ENCODE measurements around the gene AREL1.
"Not testable (repeated sequence)": the region's sequence is repeated elsewhere in the genome, so short reads cannot be mapped to it uniquely, and the experiment has no call there.

The AREL1 gene, protein sequence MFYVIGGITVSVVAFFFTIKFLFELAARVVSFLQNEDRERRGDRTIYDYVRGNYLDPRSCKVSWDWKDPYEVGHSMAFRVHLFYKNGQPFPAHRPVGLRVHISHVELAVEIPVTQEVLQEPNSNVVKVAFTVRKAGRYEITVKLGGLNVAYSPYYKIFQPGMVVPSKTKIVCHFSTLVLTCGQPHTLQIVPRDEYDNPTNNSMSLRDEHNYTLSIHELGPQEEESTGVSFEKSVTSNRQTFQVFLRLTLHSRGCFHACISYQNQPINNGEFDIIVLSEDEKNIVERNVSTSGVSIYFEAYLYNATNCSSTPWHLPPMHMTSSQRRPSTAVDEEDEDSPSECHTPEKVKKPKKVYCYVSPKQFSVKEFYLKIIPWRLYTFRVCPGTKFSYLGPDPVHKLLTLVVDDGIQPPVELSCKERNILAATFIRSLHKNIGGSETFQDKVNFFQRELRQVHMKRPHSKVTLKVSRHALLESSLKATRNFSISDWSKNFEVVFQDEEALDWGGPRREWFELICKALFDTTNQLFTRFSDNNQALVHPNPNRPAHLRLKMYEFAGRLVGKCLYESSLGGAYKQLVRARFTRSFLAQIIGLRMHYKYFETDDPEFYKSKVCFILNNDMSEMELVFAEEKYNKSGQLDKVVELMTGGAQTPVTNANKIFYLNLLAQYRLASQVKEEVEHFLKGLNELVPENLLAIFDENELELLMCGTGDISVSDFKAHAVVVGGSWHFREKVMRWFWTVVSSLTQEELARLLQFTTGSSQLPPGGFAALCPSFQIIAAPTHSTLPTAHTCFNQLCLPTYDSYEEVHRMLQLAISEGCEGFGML

DNA sequence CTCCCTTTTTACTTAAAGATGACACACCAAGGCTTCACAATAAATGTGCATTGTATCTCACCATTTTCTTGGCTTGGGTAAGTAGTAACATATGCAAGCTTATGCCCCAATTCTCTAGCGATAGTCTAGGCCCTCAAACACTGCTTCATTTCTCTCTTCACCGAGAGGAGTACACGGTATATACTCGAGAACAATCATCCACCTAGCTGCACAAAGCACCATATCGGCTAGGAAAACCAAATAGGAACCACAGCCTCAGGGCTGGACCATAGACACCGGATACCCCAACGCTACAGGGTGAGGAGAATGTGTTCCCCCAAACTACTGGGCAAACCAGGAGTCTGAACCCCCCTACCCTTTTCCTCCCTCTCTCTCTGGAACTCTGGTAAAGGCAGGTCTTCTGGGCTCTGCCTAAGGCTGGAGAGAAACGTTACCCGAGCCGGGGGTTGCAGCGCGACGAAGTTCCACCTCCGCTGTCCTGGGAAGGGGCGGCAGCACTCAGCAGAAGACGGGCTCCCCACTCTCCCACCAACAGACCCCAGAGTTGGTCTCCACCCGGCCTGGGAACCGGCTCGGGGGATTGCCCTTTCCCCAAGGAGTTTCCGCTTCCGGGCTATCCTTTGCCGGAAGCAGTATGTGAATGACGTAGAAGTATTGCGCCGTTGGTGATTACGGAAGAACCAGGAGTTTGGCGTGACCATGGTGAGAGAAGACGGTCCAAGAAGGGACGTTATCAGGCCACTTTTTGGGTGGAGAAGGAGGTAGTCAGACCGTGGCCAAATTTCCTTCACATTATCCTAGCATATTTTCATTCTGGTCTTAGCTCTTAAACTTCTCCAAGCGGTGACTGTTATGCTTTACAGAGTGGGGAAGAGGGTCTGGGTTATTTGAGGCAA lies at the start of gene AREL1, which contains the start of gene FCF1:
AREL1 (minus strand) TSS at position 582 of the 896 bp plus-strand sequence. CDS start 27,465 bp downstream, outside the sequence.
FCF1 (plus strand) TSS at position 646 of the 896 bp plus-strand sequence; CDS start at position 700, 54 bp downstream.
- DNase-seq = no peak

DNA sequence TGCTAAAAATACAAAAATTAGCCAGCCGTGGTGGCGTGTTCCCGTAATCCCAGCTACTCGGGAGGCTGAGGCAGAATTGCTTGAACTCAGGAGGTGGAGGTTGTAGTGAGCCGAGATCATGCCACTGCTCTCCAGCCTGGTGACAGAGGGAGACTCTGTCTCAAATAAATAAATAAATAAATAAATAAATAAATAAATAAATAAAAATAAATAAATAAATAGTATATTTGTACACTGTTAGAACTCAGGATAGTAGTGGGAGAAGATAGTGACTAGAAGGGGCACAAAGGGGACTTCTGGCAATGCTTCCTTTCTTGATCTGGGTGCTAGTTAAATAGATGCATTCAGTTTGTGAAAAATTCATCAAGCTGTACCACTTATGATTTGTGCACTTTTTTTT lies 45.6 kb upstream of the AREL1 start:
- DNase-seq = not testable (repeated sequence)

DNA sequence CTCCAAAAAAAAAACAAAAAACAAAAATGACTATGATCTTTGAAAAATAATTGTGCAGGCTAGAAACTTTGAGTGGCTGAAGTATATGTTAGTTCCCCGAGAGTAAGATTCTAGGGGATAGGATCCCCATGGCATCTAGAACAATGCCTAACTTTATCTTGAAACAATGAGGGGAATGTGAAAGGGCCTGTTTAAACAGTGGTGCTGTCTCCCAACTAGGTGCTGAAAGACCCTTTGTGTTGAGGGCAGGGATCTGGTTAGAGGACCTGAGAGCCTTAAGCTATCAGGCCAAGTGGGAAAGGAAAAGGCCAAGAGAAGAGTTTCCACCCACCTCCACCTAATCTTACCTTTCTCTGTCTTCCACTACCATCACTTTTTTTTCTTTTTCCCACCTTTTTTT lies 43.4 kb upstream of the AREL1 start:
- DNase-seq = no peak

DNA sequence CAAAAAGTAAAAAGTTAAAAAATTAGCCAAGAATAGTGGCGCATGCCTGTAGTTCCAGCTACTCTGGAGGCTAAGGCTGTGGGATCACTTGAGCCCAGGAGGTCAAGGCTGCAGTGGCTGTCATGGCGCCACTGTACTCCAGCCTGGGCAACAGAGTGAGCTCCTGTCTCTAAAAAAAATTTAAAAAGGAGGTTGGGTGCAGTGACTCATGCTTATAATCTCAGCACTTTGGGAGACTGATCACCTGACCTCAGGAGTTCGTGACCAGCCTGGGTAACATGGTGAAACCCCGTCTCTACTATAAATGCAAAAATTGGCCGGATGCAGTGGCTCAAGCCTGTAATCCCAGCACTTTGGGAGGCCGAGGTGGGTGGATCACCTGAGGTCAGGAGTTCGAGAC lies 42.0 kb upstream of the AREL1 start:
- no peak for DNase-seq

DNA sequence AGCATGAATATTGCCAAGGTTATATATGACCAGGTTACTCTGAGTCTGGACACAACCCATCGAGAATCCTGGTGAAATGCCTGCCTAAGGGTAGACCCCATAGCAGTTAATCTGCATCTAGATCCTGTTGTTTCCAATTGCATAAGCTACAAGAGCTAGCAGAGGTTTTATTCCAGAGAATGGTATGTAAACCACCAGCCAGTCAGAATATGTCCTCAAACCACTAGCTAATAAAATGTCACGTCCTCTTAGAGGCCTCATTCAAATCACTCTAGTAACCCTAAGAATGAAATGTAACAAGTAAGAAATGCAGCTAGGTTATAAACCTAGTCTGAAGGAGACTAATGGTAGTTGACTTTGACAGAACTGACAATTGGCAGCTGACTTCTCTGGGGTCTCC lies 41.3 kb upstream of the AREL1 start:
- no peak for DNase-seq

DNA sequence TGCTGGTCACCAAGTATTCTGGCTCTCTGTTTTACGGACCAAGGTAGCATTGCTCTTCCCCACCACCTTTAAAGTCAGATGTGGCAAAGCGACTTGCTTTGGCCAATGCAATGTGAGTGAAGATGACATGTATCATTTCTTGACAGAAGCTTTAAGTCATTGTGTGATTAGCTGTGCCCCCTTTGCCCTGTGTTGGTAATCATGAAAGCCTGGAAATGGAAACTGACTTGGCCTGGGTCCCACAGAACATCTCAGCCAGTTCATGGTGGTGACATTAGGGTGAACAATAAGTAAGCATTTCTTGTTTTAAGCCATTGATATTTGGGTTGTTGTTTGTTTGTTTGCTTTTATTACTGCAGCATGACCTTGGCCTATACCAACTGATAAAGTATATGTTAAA lies 34.4 kb upstream of the AREL1 start:
- no peak for DNase-seq

DNA sequence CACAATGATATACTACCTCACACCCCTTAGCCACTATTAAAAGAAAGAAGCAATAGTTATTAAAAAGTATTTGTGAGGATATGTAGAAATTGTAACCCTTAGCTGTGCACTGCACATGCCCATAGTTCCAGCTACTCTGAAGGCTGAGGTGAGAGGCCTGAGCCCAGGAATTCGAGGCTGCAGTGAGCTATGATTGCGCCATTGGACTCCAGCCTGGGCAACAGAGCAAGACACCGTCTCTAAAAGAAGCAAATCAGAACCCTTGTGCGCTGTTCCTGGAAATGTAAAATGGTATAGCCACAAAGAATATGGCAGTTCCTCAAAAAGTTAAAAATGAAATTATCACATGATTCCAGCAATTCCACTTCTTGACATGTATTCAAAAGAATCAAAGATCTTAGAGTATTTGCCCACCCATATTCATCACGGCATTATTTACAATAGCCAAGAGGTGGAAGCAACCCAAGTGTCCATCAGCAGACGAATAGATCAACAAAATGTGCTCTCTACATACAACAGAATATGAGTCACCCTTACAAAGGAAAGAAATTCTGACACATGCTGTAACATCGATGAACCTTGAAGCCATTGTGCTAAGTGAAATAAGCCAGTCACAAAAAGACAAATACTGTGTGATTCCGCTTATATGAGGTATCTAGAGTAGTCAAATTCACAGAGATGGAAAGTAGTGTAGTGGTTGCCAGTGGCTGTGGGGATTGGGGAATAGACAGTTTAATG lies 26.6 kb upstream of the AREL1 start:
- DNase-seq = no peak

DNA sequence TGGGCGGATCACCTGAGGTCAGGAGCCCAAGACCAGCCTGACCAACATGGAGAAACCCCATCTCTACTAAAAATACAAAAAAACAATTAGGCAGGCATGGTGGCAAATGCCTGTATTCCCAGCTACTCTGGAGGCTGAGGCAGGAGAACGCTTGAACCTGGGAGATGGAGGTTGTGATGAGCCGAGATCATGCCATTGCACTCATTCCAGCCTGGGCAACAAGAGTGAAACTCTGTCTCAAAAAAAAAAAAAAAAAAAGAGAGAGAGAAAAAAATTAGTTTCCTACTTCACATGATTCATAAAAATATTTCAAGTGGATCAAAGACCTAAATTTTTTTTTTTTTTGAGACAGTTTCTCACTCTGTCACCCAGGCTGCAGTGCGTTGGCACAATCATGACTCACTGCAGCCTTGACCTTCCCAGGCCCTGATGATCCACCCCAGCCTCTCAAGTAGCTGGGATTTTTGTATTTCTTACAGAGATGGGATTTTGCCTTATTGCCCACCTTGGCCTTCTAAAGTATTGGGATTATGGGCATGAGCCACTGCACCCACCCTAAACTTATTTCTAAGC lies 25.0 kb upstream of the AREL1 start:
- no peak for DNase-seq

DNA sequence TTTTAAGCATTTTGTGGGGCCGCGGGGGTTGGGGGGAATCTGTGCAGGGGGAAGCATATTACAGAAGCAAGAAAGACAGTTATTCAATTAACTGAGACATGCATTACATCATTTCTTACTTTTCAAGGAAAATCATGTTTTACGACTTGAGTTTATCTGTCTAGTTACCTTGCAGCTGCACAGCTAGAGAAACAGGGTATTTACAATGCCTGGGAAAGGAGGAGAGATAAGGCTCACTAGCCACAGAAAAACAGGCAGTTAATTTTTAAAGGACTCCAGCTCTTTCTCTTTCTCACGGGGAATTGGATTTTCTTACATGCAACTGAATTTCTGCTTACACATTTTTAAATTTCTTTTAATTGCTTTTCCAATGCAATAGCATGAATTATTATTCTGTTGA lies 22.2 kb upstream of the AREL1 start:
- no peak for DNase-seq

DNA sequence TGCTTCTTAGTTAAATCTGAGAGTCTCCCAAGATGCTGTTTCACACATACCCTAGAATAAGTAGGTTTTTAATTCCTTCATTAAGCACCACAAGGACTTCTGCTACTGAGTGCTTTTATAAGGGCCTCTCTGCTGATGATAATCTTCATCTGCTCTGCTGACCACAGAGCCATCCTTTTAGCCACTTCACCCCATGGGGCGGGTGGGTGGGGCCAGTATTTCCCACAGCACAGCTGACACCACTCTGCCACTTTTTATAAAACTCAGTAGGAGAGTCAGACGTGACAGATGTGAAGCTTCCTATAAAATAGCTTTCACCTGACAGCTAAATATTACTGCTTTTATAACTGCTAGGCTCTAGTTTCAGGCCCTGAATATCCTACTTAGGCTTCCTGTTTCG lies 20.3 kb upstream of the AREL1 start:
- no peak for DNase-seq

DNA sequence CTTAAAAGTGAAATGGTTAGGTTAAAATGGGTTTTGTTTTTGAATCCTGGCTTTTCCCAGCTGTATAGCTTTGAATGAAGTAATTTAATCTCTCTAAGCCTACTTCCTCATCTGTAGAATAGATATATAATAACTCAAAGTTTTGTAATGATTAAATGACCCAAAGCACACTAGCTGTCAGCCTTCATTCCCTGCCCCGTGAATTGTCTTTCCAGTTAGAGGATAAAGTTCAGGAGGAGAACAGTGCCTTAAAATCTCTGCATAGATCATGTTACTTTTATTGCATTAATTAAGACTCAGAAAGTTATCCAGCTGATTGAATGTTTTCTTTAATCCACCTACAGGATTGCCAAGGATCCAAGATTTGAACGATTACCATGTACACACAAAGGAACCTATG lies 19.5 kb upstream of the AREL1 start:
- DNase-seq = no peak

DNA sequence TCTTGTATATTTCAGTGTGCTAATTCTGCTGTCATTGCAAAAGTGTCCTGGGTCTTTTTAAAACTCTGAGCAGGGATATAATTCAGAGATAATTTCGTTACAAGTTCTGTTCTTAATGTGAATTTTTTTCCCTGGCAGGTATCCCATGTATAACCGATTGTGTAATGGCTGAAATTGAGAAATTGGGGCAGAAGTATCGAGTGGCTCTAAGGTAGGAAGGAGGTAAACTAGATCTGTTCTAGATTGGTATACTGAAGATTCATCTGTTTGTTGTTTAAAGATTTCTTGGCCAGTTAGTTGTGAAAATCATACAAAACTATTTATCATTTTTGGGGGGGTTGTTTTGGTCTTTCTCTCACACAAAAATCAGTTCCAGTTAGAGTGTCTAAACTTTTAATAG lies 10.3 kb upstream of the AREL1 start:
- no peak for DNase-seq

DNA sequence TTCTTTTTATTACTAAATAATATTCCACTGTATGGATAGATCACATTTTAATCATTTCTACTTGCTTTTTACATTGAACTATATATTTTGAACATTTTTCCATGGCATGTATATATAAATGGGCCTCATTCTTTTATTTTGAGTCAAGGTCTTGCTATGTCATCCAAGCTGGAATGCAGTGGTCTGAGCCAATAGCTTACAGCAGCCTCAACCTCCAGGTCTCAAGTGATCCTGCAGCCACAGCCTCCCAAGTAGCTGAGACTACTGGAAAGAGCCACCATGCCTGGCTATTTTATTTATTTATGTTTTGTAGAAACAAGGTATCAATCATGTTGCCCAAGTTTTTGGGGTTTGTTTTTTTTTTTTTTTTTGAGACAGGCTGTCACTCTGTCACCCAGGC lies 7.6 kb upstream of the AREL1 start:
- DNase-seq = no peak

DNA sequence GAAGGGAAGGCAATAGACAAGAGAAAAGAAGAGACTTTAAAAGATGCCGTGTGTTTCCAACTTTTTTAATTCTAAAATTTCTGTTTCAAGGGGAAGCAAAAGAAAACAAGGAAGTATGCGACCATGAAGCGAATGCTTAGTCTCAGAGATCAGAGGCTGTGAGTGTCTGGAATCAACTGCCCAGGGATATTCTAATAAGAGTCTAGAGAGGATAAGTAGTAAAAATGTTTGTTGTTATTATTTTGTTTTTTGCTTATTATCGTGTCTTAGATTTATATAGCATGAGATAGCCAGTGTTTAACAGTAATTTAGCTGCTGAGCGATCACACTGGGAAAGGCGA lies 485 bp upstream of the AREL1 start:
- no peak for DNase-seq

DNA sequence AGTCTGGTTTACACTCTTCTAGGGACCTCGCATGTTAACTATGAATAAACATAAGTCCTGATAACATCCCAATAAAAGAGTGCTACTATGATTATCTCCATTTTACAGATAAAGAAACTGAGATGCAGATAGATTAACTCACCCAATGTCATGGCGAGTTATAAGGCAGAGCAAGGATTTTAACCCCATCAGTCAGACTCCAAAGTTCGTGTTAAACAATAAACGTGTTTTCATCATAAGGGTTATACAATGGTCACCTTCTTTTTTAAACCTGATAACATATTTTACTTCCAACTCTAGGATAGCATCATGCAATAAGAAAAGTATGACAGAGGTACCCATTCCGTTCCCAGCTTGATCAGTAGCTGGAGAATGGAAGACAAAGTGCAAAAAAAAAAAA lies 1.2 kb downstream of the AREL1 start:
- no peak for DNase-seq

DNA sequence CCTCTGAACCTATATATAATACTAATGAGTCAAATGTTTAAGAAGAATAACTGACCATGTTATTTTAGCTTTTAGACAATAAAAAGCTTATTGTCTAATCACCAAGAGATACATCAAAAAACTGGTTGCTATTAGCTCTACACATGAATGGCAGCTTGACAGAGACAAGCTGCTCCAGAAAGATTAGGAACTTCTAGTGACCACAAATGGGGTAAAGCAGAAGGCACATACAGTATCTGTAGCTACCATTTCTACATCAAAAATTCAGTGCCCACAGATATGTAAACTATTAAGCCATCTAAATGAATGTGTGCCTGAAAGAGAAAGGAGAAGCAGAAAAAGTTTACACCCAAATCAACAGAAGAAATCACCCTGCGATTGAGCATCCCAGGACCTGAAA lies 2.4 kb downstream of the AREL1 start:
- DNase-seq = no peak

DNA sequence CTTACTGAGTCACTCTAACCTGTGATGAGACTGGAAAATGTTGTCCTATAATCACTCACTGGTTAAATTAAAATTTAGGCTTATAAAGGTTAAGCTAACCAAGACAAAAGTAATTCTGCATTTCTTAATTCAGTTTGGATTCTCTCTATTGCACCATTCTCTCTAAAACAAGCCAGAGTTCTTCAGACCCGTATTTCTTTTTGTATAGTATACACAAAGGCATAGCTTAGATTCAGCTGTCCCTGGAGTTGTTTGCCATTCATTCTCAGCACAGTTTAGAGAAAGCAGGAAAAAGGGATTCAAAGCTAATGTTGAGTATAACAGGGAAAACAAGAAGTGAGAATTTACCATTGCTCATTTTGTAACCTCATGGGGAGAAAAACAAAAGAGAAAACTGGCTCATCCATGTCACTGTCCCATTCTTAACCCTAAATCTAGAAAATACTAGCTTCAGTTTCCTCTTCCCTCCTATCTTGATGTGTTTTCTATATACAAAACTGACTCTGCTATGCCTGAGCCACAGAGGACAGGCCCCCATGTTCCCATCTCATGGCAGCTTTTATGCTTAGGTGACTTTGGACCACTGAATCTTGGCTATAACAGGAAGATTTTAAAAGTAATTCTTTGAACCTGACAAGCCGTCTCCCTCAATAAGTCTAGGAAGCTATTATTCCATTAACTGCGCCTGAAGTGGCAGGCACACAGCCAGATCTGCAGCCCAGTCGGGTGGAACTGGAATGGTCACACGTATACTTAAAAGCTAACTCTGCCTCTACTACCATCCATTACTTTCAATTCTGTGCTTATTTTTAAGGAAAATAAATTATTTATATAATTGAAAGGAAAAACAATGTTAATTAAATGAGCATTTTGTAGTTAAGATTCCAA lies 7.0 kb downstream of the AREL1 start:
- DNase-seq = no peak

DNA sequence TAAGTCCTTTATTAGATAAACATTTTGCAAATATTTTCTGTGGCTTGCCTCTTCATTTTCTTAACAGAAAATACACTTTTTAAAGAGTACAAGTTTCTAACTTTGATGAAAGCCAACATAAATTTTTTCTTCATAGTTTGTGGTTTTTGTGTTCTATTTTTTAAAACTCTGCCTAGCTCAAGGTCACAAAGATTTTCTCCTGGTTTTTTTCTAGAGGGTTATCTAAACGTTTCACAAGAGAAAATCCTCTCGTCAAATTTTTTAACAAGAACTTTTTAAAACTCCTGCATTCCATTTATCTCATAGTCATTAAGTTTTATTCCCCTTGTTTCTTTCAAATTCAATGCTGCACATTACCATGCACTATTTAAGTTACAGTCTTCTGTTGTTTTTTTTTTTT lies 8.2 kb downstream of the AREL1 start:
- DNase-seq = no peak

DNA sequence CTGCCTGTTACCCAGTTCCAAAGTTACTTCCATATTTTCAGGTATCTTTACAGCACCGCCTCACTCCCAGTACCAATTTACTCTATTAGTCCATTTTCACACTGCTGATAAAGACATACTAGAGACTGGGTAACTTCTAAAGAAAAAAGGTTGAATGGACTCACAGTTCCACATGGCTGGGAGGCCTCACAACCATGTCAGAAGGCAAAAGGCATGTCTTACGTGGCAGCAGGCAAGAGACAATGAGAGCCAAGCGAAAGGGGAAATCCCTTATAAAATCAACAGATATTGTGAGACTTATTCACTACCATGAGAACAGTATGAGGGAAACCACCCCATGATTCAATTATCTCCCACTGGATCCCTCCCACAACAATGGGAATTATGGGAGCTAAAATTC lies 9.8 kb downstream of the AREL1 start:
- no peak for DNase-seq

DNA sequence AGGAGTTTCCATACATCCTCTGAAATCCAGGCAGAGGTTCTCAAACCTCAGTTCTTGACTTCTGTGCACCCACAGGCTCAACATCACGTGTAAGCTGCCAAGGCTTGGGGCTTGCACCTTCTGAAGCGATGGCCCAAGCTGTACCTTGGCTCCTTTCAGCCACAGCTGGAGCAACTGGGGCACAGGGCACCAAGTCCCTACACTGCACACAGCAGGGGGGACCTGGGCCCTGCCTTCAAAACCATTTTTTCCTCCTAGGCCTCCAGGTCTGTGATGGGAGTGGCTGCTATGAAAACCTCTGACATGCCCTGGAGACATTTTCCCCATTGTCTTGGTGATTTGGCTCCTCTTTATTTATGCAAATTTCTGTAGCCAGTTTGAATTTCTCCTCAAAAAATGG lies 10.6 kb downstream of the AREL1 start:
- DNase-seq = no peak

DNA sequence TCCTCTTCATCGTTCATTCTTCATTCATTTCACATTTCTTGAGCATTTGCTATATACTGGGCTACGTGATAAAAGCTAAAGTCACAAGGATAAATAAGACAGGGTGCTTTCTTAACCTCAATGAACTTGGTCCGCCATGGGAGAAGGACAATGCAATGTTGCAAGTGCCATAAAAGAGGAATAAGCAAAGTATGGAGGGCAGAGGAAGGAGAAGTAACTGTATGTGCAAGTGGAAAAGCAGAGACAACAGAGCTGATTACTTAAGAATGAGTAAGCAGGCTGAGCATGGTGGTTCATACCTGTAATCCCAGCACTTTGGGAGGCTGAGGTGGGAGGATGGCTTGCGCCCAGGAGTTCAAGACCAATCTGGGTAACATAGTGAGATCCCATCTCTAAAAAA lies 14.4 kb downstream of the AREL1 start:
- DNase-seq = no peak
